IPS-NIHi7 (cell line): ENCODE data around the gene PAQR8.
"Not testable (repeated sequence)": the region's sequence is repeated elsewhere in the genome, so short reads cannot be mapped to it uniquely, and the experiment has no call there.

Experiments used
- DNase-seq: peaks from one replicate; pipeline ENCODE4 v3.0.0; 2012; ENCODE audit warnings: mixed read lengths; ENCODE audit errors: extremely low spot score

The PAQR8 gene

DNA sequence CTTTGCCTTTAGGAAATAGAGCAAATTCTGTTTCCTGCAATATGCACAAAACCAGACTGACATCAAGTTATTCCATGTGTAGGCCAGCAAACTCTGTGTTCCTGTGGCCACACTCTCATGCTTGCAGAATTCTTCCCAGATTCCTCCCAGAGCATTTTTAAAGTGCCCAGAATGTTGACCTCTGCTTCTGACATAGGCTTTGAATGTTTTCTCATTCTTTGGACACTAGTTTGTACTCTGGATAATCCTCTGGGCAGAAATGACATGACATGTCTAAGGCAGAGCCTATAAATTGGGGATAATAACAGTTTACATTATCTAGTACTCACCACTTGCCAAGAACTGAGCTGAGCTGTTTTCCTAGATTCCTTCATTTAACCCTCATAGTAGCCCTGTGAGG, 49.0 kb downstream of the PAQR8 start:
- no peak for DNase-seq

DNA sequence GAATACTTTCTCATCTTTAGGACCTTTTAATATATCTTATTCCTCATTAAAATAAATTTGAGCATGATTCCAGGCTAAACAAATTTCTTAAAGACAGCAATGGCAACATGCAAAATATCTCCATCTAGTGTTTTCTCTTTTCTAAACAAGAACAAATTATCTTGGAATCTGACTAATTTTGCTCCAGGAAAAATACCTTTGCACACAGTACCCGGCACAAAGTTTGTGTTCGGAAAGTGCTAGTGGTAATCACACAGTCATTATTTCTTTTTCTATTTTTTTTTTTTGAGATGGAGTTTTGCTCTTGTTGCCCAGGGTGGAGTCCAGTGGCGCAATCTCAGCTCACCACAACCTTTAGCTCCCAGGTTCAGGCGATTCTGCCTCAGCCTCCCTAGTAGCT, 50.0 kb downstream of the PAQR8 start:
- no peak for DNase-seq

DNA sequence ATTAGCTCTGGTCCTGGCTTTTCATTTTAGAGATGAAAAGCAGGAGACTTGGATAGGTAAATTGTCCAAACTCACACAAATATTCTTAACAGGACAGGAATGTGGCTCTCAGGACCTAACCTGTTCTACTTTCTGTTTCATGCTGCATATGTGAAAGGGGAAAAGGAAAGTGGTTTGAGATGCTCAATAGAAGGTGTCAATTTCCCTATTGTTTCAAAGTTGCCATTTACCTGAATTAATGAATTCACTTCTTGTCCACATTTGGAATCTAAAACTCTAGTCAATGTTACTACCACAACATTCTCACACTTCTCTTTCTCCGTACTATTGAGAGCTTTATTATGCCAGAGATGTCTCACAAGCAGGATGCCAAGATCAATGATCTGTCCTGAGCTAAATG, 53.4 kb downstream of the PAQR8 start:
- no peak for DNase-seq

- DNase-seq: no peak
Measured at GRCh38 chr6:52415917-52416628, 54.1 kb downstream of the PAQR8 start.

DNA sequence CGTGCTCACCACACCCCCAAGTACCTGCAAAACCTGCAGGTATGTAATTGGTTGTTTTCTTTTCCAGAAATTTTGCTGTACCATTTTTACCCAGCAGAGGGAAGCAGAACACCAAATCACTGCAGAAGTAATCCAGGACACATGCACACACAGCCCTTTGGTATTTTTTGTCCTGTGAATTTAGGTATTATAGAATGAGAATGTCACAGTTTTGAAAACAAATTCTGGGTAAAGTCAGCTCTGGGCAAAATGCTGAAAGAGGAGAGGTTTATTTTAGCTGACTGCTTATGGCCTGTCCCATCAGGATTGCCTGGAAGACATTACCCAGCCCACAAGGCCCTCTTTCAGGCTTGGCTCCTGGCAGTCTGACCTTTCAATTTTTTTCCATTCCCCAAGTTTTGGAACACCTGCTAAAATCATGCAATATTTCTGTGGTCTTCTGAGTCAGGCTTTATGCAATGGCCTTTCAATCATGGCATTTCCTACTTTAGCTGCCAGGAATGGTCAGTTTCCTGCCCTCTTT, 54.7 kb downstream of the PAQR8 start:
- peak; percentile 62 for DNase-seq

DNA sequence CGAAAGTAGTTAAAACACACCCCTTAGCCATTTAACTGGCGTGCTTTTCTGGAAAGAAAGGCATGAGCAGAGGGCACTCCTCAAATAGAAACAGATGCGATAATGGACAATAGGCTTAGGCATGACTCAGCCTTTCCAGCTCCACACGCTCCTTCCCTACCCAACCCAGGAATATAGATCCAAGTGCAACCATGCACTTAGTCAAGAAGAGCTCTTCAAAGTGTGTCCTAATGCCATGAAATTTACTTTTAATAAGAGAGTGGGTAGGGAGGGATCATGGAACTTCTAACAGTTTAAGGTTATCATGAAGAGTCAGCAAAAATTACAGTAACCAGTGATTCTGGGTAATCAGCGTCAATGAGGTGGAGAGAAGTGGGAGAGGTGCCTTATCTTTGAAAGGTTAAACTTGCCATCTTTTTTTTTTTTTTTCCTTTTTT, 55.7 kb downstream of the PAQR8 start:
- no peak for DNase-seq

- no peak for DNase-seq
Measured at GRCh38 chr6:52418606-52419005, 56.7 kb downstream of the PAQR8 start.

DNA sequence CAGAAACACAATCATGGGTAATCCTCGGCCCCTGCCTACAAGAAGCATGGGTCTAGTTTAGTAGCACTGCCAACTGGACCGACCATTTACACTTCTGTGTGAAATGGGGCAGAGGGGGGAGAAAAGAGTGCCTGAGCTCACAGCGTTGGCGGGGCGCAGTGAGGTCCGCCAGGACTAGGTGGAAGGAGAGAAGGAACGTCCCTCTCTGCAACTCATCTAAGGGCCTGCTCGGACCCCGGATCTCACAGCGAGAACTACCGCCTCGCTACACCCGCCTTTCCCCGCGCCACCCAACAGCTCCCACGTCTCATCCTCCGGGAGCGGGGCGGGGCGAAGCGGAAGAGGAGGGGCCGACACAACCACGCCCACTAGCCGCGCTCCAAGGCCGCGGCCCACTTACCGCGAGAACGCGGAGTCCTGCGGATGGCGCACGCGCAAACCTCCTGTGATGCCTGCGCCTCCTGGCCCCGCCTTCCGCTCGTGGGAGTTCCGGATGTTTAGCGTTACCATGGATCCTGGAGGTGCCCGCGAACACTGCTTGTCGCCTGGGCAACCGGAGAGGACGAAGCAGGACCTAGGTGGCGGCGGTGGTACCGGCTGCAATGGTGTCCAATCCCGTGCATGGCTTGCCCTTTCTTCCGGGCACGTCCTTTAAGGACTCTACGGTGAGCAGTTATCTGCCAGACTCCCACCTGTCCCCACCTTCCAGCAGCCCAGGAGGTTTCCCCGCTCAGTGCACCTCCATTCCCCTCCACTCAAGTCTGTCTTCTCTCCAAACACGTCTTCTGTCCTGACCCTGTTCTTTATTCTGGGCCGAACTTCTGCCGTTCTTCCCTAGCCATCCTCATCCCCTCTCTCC, 58.1 kb downstream of the PAQR8 start, which contains the start of gene EFHC1:
Gene EFHC1, plus strand, starts transcription at position 534 of the 859 bp plus-strand sequence. Its CDS starts 69 bp downstream, at position 603.
- DNase-seq: peak; percentile 96

DNA sequence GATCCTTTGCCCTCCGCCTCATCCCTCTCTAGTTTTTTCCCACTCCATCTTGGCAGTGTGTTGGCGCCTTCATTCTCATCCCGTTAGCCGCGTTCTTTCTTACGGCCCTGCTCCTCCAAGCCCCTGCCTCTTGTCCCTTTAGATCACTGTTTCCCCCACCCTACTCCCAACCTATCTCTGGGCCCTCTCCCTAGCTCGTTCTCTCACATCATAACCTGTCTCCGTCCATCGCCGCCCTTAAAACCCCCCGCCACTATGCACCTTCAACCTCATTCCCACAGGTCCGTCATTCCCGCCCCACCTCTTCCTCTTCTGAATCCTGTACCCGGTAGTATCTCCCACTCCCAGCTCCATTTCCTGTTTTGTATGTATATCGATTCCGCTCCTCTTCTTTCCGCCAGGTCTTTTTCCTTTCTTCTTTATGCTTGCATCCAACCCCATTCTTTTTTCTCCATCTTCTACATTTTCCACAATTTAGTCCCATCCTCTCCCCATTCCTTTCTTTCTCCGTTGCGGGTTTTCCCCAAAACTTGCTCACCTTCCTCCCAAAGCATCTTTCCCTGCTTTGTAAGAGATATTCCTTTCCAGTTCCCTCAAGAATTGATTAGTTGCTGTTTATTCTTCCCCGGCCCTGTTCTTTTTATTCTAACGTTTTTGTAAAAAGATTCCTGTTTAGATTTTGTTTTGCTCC, 58.9 kb downstream of the PAQR8 start:
- peak; percentile 43 for DNase-seq

GRCh38 chr6:52422156-52422555, 60.2 kb downstream of the PAQR8 start:
- no peak for DNase-seq

- no peak for DNase-seq
Measured at GRCh38 chr6:52423448-52423847, 61.5 kb downstream of the PAQR8 start.

DNA sequence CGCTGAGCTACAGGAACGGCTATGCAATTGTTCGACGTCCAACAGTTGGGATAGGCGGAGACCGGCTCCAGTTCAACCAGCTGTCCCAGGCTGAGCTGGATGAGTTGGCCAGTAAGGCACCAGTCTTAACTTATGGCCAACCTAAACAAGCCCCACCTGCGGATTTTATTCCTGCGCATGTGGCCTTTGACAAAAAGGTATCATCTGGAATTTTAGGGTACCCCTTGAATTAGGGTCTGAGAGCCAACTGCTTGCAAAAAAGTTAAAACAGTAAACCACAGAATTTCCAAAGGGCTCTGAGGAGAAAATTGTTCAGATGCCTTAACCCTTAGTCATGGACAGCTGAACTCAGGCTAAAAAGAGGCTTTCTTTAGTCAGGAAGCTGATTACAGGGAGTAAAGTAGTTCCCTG, 62.0 kb downstream of the PAQR8 start:
- peak; percentile 34 for DNase-seq

DNA sequence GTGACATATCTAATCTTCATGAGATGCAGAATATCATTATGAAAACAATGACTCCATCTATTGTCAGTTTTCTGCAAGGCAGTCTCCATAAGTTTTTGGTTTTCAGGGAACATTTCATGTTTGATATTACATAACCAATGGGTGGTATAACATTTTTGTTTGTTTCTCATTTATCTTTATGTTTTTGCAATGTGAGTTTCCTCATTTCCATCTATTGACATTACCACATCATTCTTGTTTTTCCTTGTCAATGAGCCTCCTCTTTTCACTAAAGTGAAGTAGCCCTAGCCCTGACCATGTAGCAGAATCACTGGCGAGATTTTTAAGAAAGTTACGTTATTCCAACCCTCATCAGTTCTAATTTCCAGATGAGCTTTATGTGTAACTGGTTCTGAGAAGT, 62.6 kb downstream of the PAQR8 start:
- DNase-seq: no peak

DNA sequence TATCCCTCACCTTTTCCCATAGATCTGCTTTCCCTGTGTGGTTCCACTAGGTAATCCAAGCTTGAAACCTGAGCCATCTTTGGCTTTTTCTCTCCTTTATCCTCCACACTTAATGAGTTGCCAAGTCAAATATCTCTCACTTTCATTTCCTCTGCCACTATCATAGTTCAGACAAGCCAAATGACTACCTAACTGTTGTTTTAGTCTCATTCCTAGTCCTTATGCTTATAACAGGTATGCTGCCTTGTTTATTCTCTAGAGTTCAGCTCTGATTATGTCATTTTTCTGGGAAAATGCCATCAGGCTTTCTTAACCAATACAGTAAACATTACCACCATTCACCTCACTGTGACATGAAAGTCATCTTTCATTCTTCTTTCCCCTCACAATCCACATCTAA, 64.7 kb downstream of the PAQR8 start:
- DNase-seq: no peak

DNA sequence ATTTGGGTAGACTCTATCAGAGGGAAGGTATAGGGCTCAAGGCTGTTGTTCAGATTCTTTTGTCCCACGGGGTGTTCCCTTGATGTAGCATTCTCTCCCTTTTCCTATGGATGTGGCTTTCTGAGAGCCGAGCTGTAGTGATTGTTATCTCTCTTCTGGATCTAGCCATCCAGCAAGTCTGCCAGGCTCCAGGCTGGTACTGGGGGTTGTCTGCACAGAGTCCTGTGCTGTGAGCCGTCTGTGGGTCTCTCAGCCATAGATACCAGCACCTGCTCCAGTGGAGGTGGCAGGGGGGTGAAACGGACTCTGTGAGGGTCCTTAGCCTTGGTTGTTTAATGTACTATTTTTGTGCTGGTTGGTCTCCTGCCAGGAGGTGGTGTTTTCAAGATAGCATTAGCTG, 71.3 kb downstream of the PAQR8 start:
- not testable (repeated sequence) for DNase-seq

DNA sequence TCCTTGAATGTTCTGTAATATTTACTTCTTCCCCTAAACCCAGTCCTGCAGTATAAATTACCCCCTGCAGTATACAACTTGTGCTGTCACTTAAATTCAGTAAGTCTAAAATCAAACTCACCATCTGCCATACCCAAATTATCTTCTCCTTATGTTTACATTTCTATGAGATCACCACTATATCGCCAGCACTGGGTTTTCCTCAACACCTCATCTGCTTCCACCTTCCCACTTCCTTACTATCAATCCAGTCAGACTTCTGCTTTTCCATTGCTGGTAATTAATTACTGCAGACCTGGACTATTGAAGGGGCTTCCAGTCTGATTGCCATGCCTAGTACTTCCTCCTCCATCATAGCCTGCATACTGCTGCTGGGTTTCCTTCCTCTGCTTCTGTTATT, 73.4 kb downstream of the PAQR8 start:
- DNase-seq: no peak

GRCh38 chr6:52438926-52439325, 77.0 kb downstream of the PAQR8 start:
- DNase-seq: no peak

DNA sequence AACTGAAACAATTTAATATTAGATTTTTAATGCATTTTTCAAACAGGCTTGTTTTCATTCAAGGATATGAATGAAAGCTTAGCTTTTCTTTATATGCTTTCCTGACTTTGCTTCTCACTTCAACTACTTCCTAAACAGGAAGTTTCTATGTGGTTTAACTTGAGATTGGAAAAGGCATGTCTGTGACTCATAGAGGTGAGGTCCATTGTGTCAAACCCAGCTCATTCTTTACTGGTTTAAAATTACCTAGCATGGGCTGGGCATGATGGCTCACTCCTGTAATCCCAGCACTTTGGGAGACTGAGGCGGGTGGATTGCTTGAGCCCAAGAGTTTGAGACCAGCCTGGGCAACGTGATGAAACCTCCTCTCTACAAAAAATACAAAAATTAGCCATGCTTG, 92.6 kb downstream of the PAQR8 start:
- DNase-seq: no peak

DNA sequence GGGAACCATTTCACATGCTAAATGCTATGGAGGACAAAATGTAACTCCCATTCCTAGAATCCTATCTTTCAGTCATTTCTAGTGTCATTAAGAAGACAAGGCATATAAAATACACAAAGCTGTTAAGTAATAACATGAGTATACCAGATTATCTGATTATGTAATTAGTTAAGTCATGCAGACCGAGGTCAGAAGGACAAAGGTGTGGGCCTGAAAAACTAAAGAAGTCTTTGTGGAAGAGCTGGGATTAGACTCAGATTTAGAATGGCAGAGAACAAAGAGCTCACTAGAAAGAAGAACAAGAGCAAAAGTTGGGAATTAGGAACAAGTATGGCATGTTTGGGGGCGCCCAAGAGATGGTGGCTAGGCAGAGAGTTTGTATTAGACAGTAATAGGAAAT, 95.1 kb downstream of the PAQR8 start:
- DNase-seq: no peak
